Suprapubic skin (tissue), 4 donors: ENCODE results near the gene TEX53. TPM values are rescaled to one million over a fixed set of nuclear protein-coding genes. Genes with fewer than 3 reads are reported as not detected.

Source experiments
- total RNA-seq, 4 donors: library from RNA; depleted of rRNA; stranded (reverse); fragments of >200 nt; gene quantifications; one replicate each; pipeline ENCODE4 v1.1.0, GENCODE V29; 2016

TEX53 gene
- total RNA-seq, 4 donors from 2014 or later, result not detected

Other genes with a start within 250 kb of the TEX53 start
- 10 to 100 TPM in 3 of 4 donors, 1 to 10 TPM in 1; 7.7 to 25.9 (median 14.8) TPM for gene WHRN, start 152.3 kb downstream of the TEX53 start, total RNA-seq
- 100 to 1,000 TPM; 181 to 234 (median 209) TPM for gene ATP6V1G1, start 70.0 kb downstream of the TEX53 start, total RNA-seq
- gene TMEM268, start 46.5 kb downstream of the TEX53 start, total RNA-seq, result 10 to 100 TPM in 2 of 4 donors, 1 to 10 TPM in 2; 3.2 to 12.3 (median 7.9) TPM
- not detected for gene TEX48, start 24.4 kb upstream of the TEX53 start, total RNA-seq
- gene TNFSF15, start 148.2 kb upstream of the TEX53 start, total RNA-seq, result 1 to 10 TPM in 1 of 4 donors, under 1 TPM in 3; 0.16 to 1.4 (median 0.40) TPM